NCI-H2171 (cell line): ENCODE data around the gene COLQ.
"Not testable (repeated sequence)": the region's sequence is repeated elsewhere in the genome, so short reads cannot be mapped to it uniquely, and the experiment has no call there.

Experiments
- DNase-seq: peaks from one replicate; lab custom pipeline; 2025; lab: John Stamatoyannopoulos, UW

Gene COLQ

DNA sequence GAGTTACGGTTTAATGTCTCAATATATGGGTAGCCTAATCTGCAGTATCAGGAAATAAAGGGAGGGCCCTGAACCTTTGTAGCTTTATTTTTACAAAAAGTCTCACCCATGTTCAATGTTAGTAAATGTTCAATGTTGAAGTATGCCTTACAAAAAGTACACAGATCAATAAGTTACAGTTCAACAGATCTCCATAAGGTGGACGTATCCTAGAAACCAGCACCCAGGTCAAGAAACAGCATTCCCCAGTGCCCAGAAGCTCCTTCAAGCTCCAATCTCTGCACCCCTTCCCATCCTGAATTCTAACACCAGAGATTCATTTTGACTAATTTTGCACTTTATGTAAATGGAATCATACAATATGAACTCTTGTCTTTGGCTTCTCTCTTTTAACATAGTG is 31.3 kb downstream of the COLQ start:
- no peak for DNase-seq

DNA sequence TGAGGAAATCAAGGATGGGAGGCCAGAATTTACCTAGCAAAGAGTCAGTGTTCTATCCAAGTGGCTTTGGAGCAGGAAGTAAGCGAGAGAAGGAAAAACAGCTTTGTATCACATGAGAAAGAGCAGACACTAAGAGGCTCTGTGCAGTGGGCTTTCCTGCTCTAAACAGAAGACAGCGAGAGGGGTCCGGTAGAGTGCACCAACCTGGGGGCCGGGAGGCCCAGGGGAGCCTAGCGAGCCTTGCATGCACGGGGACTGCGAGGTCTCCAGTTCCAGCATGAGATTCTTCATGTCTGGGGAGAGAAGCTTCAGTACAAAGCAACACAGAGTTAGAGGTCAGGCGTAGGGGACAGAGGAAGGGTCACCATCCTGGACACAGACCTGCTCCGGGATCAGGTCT is 33.5 kb downstream of the COLQ start:
- DNase-seq = no peak

DNA sequence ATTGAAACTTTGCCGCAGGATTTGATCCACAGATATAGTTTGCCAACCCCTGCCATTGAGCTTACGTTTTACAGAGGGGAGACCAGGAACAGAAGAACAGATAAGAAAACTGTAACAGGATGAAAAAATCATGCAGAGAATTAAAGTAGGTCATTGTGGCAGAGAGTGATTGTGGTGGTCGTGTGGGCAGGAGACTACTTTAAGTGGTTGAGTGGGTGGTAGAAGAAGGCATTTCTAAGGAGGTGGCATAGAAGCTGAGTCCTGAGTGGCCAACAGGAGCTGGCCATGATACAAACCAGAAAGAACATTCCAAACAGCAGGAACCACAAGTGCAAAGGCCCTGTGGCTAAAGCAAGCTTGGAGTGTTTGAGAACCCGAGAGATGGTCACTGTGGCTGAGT is 34.5 kb downstream of the COLQ start:
- DNase-seq = no peak

DNA sequence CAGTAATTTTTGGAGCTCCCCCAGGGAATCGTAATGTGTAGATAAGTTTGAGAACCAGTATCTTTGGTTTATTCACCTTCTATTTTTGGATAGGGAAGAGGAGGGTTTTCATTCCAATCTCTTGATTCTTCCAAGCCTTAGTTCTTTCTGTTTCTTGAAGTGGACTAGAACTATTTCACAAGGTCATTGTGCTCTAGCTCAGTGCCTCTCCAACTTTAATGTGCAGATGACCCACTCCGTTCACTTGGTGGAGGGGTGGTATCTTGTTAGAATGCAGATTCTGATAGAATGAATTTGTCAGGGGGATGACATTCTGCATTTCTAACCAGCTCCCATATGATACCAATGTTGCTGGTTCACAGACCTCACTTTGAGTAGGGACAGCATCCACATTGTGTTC is 35.5 kb downstream of the COLQ start:
- no peak for DNase-seq

DNA sequence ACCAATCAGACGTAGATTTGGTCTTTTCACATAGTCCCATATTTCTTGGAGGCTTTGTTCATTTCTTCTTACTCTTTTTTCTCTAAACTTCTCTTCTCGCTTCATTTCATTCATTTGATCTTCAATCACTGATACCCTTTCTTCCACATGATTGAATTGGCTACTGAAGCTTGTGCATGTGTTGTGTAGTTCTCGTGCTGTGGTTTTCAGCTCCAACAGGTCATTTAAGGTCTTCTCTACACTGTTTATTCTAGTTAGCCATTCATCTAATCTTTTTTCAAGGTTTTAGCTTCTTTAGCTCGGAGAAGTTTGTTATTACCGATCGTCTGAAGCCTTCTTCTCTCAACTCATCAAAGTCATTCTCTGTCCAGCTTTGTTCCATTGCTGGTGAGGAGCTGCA is 37.0 kb downstream of the COLQ start:
- DNase-seq = not testable (repeated sequence)

DNA sequence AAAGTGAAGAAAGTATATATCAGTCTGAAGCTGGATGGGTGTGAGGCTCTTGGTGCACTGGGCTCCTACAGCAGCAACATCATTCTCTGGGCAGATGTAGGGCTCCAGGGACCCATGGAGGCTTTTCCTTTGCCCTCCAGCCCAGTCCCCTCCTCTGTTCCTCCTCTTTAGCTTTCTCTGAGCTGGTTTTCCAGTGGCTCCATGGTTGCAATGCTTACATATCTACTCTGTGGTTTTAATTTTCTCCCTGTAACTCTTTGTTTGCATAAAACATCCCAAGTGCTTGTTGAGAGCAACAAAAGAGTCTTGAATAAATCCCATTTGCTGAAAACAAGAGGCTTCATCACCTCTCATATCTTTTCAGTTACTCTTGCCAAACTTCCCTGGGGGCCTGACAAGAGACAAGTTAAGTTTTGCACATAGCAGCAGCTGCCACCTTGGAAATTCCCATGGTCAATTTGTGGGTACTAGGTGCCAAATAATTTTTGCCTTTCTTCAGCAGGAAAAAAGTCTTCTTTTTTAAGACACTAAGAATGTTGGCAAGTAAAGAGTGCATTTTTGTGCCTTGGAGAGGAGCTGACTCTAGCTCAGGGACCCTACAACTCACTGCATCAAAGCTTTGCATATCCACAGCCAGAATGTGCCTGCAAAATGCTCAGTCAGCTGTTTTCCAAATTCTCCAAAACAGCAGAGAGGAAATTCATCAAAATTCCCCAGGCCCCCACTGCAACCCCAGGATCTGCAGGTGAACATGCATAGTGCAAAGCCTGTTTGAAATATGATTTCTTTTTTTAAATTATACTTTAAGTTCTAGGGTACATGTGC is 41.9 kb downstream of the COLQ start:
- no peak for DNase-seq

DNA sequence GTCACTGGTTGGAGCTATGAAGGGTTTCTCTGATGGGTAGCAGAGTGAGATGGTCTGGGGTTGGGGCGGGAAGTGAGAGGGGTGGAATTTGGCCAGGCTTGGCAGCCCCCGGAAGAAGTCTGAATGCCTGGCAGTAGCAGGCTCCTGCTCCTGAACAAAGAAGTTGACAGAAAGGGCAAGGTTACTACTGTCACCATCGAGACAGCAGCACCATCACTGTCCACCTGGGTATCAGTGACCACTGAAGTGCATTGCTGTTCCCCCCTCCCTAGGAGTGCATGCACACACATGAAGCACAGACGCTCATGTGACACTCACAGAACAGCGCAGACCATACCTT is 42.9 kb downstream of the COLQ start:
- DNase-seq = no peak

DNA sequence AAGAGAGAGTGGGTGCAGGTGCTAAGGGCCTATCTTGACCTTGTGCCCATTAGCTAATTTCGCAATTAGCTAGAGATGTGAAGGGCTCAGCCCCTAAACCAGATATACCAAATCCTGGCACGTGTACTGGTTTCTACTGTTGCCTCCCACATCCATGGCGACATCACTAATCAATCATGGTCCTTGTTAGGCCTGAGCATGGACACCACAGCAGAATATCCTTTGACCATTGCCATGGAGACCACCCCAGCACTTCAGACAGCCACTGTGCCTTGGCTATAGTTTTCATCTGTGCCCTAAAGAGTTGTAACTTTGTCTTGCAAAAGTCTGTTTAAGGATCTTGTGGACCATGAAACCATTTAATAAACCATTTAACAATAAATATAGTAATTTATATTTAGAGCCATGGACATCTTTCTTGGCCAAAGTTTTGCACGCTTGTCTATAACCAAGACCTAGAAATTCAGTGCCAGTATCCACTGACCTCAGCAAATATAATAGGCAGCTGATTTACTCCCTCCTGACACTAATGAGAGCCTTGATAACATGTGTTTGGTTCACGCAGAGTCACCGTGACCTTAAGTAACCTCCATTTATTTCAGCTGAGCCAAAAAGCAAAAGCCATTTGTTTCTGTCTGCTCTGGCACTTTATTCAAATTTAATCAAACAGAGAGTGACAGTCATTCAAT is 43.4 kb downstream of the COLQ start:
- DNase-seq = no peak

DNA sequence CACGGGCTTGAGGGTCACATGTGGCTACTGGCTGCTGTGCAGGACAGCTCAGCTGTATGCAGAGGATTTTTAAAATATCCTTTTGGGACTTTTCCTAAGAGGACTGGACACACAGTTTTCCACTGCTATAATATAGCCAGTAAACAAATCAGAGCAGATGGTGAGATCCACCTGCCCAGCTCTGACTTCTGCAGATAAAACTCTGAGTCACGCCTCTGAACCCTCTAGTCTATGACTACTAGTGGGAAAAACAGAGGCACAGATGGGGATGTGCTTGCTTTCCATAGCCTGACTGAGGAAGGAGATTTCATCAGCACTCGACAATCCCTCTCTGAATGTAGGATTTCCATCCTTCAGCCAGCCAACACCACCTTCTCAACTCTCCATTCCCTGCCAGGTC is 45.1 kb downstream of the COLQ start:
- no peak for DNase-seq

DNA sequence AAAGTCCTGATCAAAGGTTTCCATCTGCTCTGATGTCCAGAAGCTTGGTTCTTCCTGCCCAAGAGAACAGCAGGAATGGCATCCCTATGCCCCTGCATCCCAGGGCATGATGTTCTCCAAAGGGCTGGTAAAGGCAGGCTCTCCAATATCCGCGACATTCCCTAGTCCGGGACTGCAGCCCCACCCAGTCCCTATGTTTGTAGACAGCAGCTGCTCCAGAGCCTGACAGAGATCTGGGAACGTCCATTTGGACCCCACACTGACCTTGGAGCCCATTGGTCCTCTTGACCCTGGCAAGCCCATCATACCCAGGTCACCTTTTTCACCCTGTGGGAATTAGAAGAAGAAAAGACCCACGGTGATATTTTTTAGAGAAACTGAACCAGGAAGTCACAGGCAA is 46.3 kb downstream of the COLQ start:
- no peak for DNase-seq

DNA sequence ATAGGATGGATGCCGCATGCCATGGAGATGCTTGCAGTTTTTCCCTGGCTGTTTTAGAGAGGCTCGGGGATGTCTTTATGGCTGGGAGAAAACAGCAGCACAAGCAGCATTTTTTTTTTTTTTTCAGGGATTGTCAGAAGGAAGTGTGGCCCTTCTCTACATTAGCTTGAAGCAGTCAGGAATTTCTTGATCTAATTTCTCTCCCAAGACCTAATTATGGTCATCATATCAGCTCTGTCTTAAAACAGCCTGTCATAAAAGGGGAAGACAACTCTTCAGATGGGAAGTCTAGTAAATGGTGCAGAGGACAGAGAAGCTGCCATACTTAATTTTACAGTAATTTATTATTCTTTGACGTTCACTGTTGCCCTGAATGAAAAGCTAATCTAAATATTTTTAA is 49.6 kb downstream of the COLQ start:
- no peak for DNase-seq

DNA sequence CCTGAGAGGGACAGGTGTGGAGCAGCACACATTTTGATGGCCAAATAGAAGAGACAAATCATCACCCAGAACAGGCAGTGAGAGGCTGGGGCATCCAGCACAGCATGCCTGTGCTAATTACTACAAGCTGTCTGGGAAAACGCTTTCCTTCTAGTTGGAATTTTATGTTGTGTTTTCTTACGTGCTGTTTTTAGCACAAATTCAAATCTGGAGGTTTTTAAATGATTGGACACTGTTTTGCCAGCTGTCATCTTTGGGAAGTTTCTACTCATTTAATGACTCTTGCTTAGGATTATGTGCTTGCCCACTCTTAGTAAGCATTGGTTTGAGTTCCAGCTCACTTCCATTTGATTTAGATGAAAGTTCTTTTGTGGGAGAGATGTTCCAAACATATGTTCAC is 50.7 kb downstream of the COLQ start:
- no peak for DNase-seq

DNA sequence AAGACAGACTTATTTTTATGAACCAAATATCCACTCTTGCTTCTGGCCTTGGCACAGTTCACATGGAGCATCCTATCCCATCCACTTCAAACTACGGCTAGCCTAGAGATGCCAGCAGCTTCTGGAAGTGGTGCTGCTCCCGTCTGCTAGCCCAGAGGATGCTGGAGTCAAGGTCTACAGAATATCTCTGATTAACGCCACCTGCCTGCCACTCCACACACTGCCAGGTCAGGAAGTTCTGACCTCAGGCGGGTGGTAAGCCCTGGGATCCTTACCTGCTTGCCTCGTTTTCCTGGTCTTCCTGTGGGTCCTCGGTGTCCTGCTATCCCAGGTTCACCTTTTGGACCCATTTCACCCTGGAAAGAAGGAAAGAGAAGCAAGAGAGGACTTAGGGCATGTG is 51.2 kb downstream of the COLQ start:
- DNase-seq = no peak

DNA sequence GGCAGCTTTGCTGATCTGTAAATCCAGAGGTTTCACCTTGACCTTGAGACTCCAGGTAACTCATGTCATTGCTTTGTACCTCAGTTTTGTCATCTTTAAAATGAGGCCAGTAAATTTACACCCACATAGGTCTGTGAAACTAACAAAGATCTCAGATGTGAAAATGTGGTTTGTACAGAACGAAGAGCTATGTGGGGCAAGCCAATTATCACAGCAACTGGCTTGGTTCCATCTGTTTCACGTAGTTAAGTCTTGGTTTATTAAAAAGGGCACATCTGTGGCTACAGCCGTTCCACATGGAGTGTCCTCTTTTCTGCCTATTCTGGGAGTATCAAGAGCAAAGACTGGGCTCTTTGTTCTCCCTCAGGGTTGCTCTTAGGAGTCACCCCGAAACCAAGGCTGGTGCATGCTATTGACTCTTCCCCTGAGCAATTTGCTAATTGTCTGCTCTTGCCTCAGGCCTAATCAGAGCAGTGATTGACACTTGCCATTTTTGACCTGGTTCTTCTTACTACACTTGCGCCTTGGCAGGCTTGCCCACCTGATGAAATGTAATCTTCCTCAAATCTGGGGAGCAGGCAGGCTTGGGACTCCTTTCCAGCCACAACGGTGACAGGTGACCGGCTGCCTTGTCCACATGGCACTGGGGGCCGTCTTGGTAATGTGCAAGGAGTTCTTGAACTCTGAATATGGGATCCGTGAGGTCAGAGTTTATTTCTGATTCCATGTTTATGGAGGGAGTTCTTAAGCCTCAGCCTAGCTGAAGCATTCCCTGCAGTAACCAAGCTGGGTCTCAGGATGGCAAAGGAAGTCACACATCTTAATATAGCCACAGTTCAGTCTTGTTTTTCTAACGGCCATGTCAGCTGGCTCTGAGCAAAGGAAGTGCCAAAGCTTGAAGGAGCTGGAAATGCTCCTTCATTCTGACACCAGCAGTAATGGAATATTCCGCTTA is 54.0 kb downstream of the COLQ start:
- no peak for DNase-seq

DNA sequence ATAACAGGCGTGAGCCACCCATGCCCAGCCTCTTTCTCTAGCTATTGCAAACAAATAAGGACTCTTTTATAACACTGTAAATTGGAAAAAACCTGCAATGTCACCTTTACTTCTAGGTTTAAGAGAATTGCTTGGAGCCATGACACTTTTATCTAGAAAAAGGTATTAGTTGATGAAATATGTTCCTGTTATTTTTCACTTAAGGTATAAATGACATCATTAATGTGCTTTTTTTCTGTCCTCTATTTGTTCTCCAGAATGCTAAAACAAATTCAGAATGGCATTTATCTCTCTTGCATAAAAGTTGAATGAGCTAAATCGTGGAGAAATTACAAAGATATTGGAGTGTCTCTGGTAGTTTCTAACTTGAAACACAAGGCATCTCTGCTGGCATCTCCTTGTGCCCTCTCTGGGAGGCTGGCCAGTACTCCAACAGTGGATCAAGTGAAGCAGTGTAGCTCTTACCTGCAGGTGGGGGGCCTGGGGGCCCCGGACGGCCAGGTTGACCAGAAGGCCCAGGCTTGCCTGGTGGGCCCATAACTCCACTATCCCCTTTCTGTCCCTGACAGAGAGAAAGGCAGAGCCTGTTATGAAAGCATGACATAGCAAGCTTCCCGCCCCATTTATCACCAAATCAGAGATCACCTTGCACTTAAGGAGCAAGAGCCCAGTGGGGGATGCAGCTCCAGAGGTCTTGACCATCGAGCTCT is 55.5 kb downstream of the COLQ start:
- DNase-seq = no peak

DNA sequence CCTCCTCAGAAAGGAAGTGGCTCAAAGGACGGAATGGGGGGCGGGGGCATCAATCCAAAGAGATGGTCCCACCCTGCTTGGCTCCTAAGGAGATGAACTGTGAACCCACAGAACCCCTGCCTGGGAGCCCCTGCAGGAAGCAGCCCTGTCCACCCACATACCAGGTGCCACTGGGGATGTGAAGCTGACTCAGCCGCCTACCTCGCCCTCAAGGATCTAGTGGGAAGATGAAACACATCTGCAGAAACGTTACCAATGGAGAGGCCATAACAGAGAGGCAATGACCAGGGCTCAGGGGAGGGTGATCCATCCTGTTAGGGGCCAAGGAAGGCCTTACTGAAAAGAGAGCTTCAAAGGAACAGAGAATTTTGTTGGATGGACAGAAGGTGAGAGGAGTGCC is 59.1 kb downstream of the COLQ start:
- DNase-seq = no peak

DNA sequence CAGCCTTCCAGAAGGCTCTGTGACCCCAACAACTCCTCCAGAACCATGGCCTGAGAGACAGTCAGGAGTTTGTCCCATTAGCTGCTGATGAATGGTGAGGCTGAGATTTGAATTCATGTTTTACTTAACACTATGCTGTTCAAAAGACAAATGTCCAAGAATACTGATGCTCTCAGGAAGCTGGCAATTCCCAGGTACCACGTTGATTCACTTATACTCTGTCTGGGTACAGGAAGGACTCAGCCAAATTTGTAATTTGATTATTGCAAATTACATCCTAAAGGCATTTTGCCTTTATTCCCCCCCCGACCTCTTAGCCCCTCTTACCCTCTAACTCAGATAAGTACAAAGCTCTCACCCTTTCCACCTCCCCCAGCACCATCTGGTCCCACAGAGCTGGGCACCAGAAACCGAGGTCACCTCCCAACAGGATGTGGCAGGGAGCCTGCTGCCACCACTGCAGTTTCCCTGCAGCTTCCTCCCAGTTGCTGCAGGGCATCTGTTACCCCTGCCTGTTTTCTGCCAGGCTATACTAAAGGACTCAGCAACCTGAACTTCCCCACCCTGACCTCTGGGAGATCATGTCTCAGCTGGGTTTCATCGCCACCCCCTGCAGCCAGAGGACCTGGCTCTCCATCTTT is 60.5 kb downstream of the COLQ start:
- no peak for DNase-seq

DNA sequence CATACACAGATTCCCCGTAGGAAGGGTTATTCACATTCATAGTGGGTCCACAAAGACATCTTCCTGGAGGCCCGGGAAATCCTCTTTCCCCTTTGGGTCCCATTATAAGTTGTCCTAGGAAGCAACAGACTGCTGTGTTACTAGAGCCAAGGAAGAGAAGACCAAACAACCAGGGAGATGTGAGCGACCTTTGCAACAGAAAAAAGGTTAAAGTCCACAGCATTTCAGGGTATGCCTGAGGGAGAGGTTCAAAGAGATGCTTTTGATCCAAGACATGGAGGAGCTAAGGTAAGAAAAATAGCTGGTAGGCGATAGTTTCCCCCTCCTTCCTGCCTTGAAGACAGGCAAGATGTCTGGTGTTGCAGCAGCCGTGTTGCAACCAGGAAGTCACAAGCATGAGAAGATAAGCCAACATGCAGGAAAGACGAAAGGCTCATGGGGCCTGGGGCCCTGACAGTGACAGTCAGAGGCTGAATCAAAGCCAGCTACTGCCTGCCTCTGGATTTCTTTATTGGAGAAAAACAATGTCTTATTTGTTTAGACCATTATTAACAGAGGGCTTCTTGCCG is 63.2 kb downstream of the COLQ start:
- no peak for DNase-seq

DNA sequence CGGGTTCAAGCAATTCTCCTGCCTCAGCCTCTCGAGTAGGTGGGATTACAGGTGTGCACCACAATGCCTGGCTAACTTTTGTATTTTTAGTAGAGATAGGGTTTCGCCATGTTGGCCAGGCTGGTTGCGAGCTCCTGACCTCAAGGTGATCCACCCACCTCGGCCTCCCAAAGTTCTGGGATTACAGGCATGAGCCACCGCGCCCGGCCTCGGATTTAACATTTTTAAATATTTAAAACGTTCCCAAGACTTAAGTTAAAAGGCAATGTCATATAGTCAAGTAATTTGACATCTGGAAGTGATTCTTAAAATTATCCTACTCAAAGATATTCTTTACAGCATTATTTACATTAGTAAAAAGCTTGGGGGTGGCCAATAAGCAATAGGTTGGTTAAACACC is 64.6 kb downstream of the COLQ start:
- not testable (repeated sequence) for DNase-seq

DNA sequence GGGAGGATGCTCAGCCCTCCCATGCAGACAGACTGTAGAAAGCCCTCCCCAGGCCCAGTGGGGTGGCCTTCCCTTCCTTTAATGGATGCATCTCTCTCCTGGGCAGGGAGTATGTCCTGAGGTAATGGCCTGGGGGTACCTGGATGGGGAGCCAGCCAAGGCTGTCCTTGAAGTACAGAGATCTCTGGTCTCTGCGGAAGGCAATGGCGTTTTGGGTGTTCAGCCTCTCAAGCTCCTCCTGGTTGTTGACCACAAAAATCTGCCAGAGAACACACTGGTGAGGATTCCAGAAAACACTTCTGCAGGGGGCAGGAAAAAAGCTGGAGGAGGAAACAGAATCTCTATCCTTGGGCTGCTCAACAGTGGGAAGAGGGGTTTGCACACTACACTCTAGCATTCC is 65.2 kb downstream of the COLQ start:
- DNase-seq = no peak

DNA sequence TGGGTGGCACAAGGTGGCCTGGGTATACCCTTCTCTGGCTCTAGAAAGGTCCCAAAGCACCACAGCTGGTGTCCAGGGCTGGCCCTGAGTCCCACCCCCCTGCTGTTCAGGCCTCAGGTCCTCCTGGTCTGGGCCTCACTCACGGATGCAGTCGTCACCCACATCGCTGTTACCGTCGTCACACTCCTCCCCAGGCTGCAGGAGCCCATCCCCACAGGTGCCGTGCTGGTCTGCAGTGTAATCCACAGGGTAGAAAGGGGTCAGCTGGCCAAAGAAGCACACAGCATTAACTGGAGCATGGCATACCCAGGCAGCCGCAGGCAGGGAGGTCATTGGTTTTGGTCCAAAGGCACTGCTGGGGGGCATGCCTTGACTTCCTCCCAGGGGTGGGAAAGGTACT is 65.8 kb downstream of the COLQ start:
- DNase-seq = no peak
